ENCODE data around the gene SLC17A8. TPM values are rescaled to one million over a fixed set of nuclear protein-coding genes. Genes with fewer than 3 reads are reported as not detected.

Gene SLC17A8
- total RNA-seq, 4 donors from 2014 or later, result not detected

GRCh38 chr12:100434177-100434576 is 77.3 kb downstream of the SLC17A8 start:
- Histone ChIP-seq H3K4me1 (no peaks in the 10 kb centered on the region), H3K4me3 (no peak overlapping the region), H3K27me3 (no peaks in the 10 kb centered on the region), H3K9me3 (no peaks in the 10 kb centered on the region), H3K36me3 (no peaks in the 10 kb centered on the region), H3K27ac (no peak overlapping the region)
- no peak for DNase-seq
- TF ChIP-seq POLR2A (IDR thresholded peaks at IDR 0.05), result no peak
- intact Hi-C loops (cut with DNase I), result no loop called here

GRCh38 chr12:100435957-100436356 is 79.1 kb downstream of the SLC17A8 start:
- no peak for TF ChIP-seq POLR2A (IDR thresholded peaks at IDR 0.05)
- TF ChIP-seq, protein P1, sequence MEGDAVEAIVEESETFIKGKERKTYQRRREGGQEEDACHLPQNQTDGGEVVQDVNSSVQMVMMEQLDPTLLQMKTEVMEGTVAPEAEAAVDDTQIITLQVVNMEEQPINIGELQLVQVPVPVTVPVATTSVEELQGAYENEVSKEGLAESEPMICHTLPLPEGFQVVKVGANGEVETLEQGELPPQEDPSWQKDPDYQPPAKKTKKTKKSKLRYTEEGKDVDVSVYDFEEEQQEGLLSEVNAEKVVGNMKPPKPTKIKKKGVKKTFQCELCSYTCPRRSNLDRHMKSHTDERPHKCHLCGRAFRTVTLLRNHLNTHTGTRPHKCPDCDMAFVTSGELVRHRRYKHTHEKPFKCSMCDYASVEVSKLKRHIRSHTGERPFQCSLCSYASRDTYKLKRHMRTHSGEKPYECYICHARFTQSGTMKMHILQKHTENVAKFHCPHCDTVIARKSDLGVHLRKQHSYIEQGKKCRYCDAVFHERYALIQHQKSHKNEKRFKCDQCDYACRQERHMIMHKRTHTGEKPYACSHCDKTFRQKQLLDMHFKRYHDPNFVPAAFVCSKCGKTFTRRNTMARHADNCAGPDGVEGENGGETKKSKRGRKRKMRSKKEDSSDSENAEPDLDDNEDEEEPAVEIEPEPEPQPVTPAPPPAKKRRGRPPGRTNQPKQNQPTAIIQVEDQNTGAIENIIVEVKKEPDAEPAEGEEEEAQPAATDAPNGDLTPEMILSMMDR (IDR thresholded peaks at IDR 0.05), result no peak
- Histone ChIP-seq H3K27me3 (no peaks in the 10 kb centered on the region), H3K4me1 (no peaks in the 10 kb centered on the region), H3K4me3 (no peak overlapping the region), H3K27ac (no peak overlapping the region), H3K9me3 (no peaks in the 10 kb centered on the region), H3K36me3 (no peaks in the 10 kb centered on the region)
- intact Hi-C loops (cut with DNase I), result no loop called here
- DNase-seq, result no peak
- 48 to 54% methylated on average over 2 of the region's 2 CpGs for WGBS, 2 donors

GRCh38 chr12:100437038-100437841 is 80.4 kb downstream of the SLC17A8 start:
- intact Hi-C loops (cut with DNase I), result no loop called here
- no peak overlapping the region for H3K4me3 ChIP-seq
- DNase-seq, result no peak
- no peaks in the 10 kb centered on the region for H3K9me3 ChIP-seq
- no peaks in the 10 kb centered on the region for H3K36me3 ChIP-seq
- no peaks in the 10 kb centered on the region for H3K4me1 ChIP-seq
- 47 to 60% methylated on average over 6 of the region's 6 CpGs for WGBS, 2 donors
- TF ChIP-seq POLR2A (IDR thresholded peaks at IDR 0.05), result no peak
- TF ChIP-seq, protein P1 (IDR thresholded peaks at IDR 0.05), result no peak
- no peak overlapping the region for H3K27ac ChIP-seq
- no peaks in the 10 kb centered on the region for H3K27me3 ChIP-seq

GRCh38 chr12:100439797-100440196 is 82.9 kb downstream of the SLC17A8 start:
- H3K9me3 ChIP-seq, result no peaks in the 10 kb centered on the region
- intact Hi-C loops (cut with DNase I), result no loop called here
- no peaks in the 10 kb centered on the region for H3K27me3 ChIP-seq
- no peak for TF ChIP-seq POLR2A (IDR thresholded peaks at IDR 0.05)
- TF ChIP-seq, protein P1 (IDR thresholded peaks at IDR 0.05), result no peak
- no peaks in the 10 kb centered on the region for H3K4me1 ChIP-seq
- DNase-seq, result no peak
- no peaks in the 10 kb centered on the region for H3K36me3 ChIP-seq
- 71 to 78% methylated on average over 2 of the region's 2 CpGs for WGBS, 2 donors
- no peak overlapping the region for H3K27ac ChIP-seq
- no peak overlapping the region for H3K4me3 ChIP-seq

DNA sequence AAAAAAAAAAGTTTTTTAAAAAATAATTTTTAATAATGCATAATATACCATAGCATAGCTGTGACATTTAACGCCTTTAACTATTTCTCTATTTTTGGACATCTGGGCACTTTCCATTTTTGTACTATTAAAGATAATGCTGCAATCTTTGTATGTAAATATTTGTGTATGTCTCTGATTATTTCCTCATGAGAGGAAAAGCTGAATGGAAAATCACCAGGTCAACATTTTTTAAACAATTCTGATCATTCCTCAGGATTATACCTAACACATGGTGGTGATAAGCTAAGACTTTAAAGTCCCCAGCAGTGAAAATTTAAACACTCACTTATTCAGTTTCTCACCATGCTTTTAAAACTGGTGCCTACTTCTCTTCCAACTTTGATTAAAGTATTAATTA is 85.5 kb downstream of the SLC17A8 start:
- H3K27ac ChIP-seq, result no peak overlapping the region

More for the DNA sequence above, 85.5 kb downstream of the SLC17A8 start:
- Histone ChIP-seq H3K36me3 (no peaks in the 10 kb centered on the region), H3K4me1 (peaks cover 0 to 3% (median 0%) of the 10 kb centered on the region in 3 donors), H3K9me3 (no peaks in the 10 kb centered on the region), H3K4me3 (no peak overlapping the region), H3K27me3 (no peaks in the 10 kb centered on the region)
- DNase-seq, result no peak
- TF ChIP-seq, protein P1 (IDR thresholded peaks at IDR 0.05), result no peak
- no peak for TF ChIP-seq POLR2A (IDR thresholded peaks at IDR 0.05)
- 68 to 79% methylated on average over 1 of the region's 1 CpG for WGBS, 2 donors
- intact Hi-C loops (cut with DNase I), result no loop called here
